HepG2 (cell line): Measurements from ENCODE around the gene PXT1. TPM values are rescaled to one million over a fixed set of nuclear protein-coding genes. Genes with fewer than 3 reads are reported as not detected.
A peak's percentile ranks its signal among the peaks of the same experiment; 100 is the strongest.
"Not testable (repeated sequence)": the region's sequence is repeated elsewhere in the genome, so short reads cannot be mapped to it uniquely, and the experiment has no call there.

Source experiments
- ATAC-seq: fragments of 200-7000 bp; cut with Tn5 transposase; 3 replicates; pipeline ENCODE4 v1.9.1; 2020; ENCODE audit warnings: mild to moderate bottlenecking, moderate library complexity
- BruUV-seq: library from RNA; stranded (reverse); fragments of 400-500 nt; replicated peaks from 2 replicates; lab custom pipeline; 2021; lab: Mats Ljungman, UMichigan
- CTCF ChIA-PET: fragments of 300-600 bp; formaldehyde crosslinking; extraction: SDS; loops from one replicate; lab custom pipeline; 2021; ENCODE audit warnings: low total read pairs, inconsistent platforms, low intra/inter-chr PET ratio; lab: Yijun Ruan, JAX
- POLR2A ChIA-PET: fragments of 350-600 bp; sonication (Branson Sonifier 250); formaldehyde crosslinking; loops from one replicate; lab custom pipeline; 2020; ENCODE audit warnings: antibody characterized with exemption, inconsistent platforms; lab: Yijun Ruan, JAX
- DNase-seq: peaks from one replicate; pipeline ENCODE4 v3.0.0-alpha.2; 2015; ENCODE audit warnings: low spot score
- FAIRE-seq: peaks from 3 replicates; lab custom pipeline; 2011; peaks lifted over from hg19 to GRCh38; lab: Jason Lieb, UNC
- H2AFZ ChIP-seq: one replicate; pipeline ENCODE4 v1.6.1; 2011; ENCODE audit warnings: low read length, inconsistent platforms
- H3K27ac ChIP-seq: fragments of 300-600 bp; 3 replicates; pipeline ENCODE4 v1.8.0; 2011; ENCODE audit warnings: mixed run types, mild to moderate bottlenecking, mixed read lengths, low read length, inconsistent platforms; ENCODE audit not compliant: insufficient read depth; ENCODE audit errors: extremely low read length
- H3K27me3 ChIP-seq, 2 experiments: fragments of 200-600 bp in 1 of 2; 2 replicates in 1 of 2; 3 replicates in 1 of 2; pipeline versions ENCODE4 v1.6.0 to v1.8.0; 2011; ENCODE audit warnings: low read length in 2 of 2, mild to moderate bottlenecking in 2 of 2, moderate library complexity in 2 of 2, inconsistent platforms in 1 of 2; ENCODE audit not compliant: insufficient read depth in 2 of 2, control insufficient read depth in 1 of 2
- H3K36me3 ChIP-seq, 2 experiments: fragments of 200-600 bp in 1 of 2; replicated peaks in 1 of 2; 2 replicates in 1 of 2; 3 replicates in 1 of 2; pipeline versions ENCODE4 v1.5.1 to v1.8.0; 2011; ENCODE audit warnings: low read length in 2 of 2, inconsistent platforms in 1 of 2; ENCODE audit not compliant: insufficient read depth in 2 of 2, control insufficient read depth in 1 of 2
- H3K4me1 ChIP-seq: 2 replicates; pipeline ENCODE4 v1.5.1; 2012; ENCODE audit warnings: low read length, inconsistent platforms; ENCODE audit not compliant: insufficient read depth
- H3K4me2 ChIP-seq: 2 replicates; pipeline ENCODE4 v1.6.0; 2011; ENCODE audit warnings: low read depth, low read length, inconsistent platforms
- H3K4me3 ChIP-seq, 3 experiments: fragments of 200-600 bp in 1 of 3; sonication (generic), shearing (Covaris generic) in 1 of 3; replicated peaks in 1 of 3; 2 replicates each; pipeline ENCODE4 v1.5.1; 2011 to 2016; ENCODE audit warnings: low read length in 3 of 3, inconsistent platforms in 2 of 3, low read depth in 2 of 3, mild to moderate bottlenecking in 2 of 3, control low read depth in 1 of 3, mixed read lengths in 1 of 3; ENCODE audit not compliant: insufficient read depth in 1 of 3
- H3K79me2 ChIP-seq: one replicate; pipeline ENCODE4 v1.6.1; 2011; ENCODE audit warnings: low read length, inconsistent platforms; ENCODE audit not compliant: insufficient read depth
- H3K9ac ChIP-seq: 2 replicates; pipeline ENCODE4 v1.6.0; 2011; ENCODE audit warnings: mild to moderate bottlenecking, low read depth, low read length, inconsistent platforms; ENCODE audit not compliant: insufficient read depth
- H3K9me3 ChIP-seq: 2 replicates; pipeline ENCODE4 v1.5.1; 2012; ENCODE audit warnings: mild to moderate bottlenecking, low read length
- H4K20me1 ChIP-seq: 2 replicates; pipeline ENCODE4 v1.6.0; 2011; ENCODE audit warnings: inconsistent platforms, mild to moderate bottlenecking, low read length, moderate library complexity; ENCODE audit not compliant: insufficient read depth
- ATF7 ChIP-seq, 2 experiments: fragments of 450-650 bp in 1 of 2; sonication (generic) in 1 of 2; formaldehyde crosslinking in 1 of 2; IDR thresholded peaks; 2 replicates each; pipeline versions ENCODE4 v1.4.0 to v1.6.1; 2016 to 2020; ENCODE audit warnings: antibody characterized with exemption in 1 of 2, mild to moderate bottlenecking in 1 of 2, missing genetic modification reagents in 1 of 2
- CREB1 ChIP-seq, 2 experiments: fragments of 450-650 bp in 1 of 2; IDR thresholded peaks; 2 replicates each; pipeline ENCODE4 v1.6.1; 2016 to 2017; ENCODE audit warnings: control low read depth in 1 of 2, mild to moderate bottlenecking in 1 of 2, missing compliant biosample characterization in 1 of 2, missing genetic modification characterization in 1 of 2
- U2AF2 ChIP-seq: fragments of 200-400 bp; formaldehyde crosslinking; IDR thresholded peaks from 2 replicates; pipeline ENCODE4 v1.6.1; 2017; ENCODE audit warnings: low read depth, mild to moderate bottlenecking, low read length
- ZNF672 ChIP-seq: sonication (generic); formaldehyde crosslinking; IDR thresholded peaks from 2 replicates; pipeline ENCODE4 v1.8.1; 2022; ENCODE audit warnings: missing genetic modification reagents
- WGBS: methylation state at CpG from one replicate; pipeline ENCODE4 v1.1.6; 2017; ENCODE audit warnings: low lambda C conversion rate; 5-methylcytosine and 5-hydroxymethylcytosine counted together
- in situ Hi-C: cut with HindIII; loops from 2 replicates; pipeline ENCODE4 v1.10.0; 2017; ENCODE audit warnings: low pct_unique_long_range_greater_than_20kb; ENCODE audit not compliant: extremely low pct_ligation_motif_present
- intact Hi-C: fragments of 100-400 bp; cut with micrococcal nuclease; formaldehyde crosslinking; loops from one replicate; pipeline ENCODE4 v1.10.0; 2022; ENCODE audit not compliant: unreplicated experiment
- polyA plus RNA-seq, 8 experiments: library from polyadenylated mRNA; depleted of rRNA in 3 of 8; stranded (reverse) in 7 of 8; unstranded in 1 of 8; fragments of >200 nt; fragmentation: Illumina TruSeq in 4 of 8; extraction: Trizol in 4 of 8; gene quantifications; 2 replicates each; pipeline versions ENCODE4 v1.2.1 to v1.2.3, GENCODE V29; 2011 to 2016; ENCODE audit warnings: low read depth in 4 of 8, missing spikeins in 1 of 8, mixed read lengths in 1 of 8; ENCODE audit not compliant: insufficient read depth in 1 of 8
- total RNA-seq, 5 experiments: library from RNA; depleted of rRNA; stranded (reverse); fragments of >200 nt; fragmentation: Illumina TruSeq; extraction: Trizol; gene quantifications; 2 replicates each; pipeline ENCODE4 v1.2.3, GENCODE V29; 2016; ENCODE audit warnings: low read depth in 1 of 5

Gene PXT1
- total and polyA plus RNA-seq, 2 of the 13 experiments (the other 11 are each of a cell fraction or from before 2014, with no cell fraction given) = 0.04 TPM; not detected in 1

DNA sequence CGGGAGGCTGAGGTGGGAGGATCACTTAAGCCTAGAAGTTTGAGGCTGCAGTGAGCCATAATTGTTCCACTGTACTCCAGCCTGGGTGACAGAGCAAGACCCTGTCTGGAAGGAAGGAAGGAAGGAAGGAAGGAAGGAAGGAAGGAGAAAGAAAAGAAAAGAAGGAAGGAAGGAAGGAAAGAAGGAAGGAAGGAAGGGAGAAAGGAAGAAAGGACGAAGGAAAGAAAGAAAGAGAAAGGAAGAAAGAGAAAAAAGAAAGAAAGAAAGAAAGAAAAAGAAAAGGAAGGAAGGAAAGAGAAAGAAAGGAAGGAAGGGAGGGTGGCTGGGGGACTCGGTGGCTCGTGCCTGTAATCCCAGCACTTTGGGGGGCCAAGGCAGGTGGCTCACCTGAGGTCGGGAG lies 32.9 kb downstream of the PXT1 start:
- 17% methylated on average over 5 of the region's 5 CpGs for WGBS
- in situ Hi-C loops, POLR2A ChIA-PET: not testable (repeated sequence)

GRCh38 chr6:36404164-36404563 lies 38.5 kb downstream of the PXT1 start:
- WGBS = 57% methylated on average over 4 of the region's 4 CpGs
- Histone ChIP-seq H3K9me3 (no peaks in the 10 kb centered on the region), H3K27me3 (peaks cover 0 to 26% of the 10 kb centered on the region in 2 experiments; a peak in 2 of 5 replicates), H4K20me1 (no peaks in the 10 kb centered on the region), H3K79me2 (no peaks in the 10 kb centered on the region), H3K4me3 (no peak overlapping the region), H3K4me2 (no peak overlapping the region), H2AFZ (no peak overlapping the region), H3K36me3 (no peaks in the 10 kb centered on the region), H3K4me1 (no peaks in the 10 kb centered on the region), H3K27ac (no peak overlapping the region), H3K9ac (no peak overlapping the region)
- DNase-seq (no peak), ATAC-seq (no peak), FAIRE-seq (no peak)
- in situ Hi-C loops = no loop called here
- POLR2A ChIA-PET = no interaction called here
- TF ChIP-seq ATF7 (IDR thresholded peaks at IDR 0.05) (peak; percentile 54; the same call in 1 of the 2 replicates), ATF7 (CRISPR knock-in tag; IDR thresholded peaks at IDR 0.05) (no peak), CREB1 (IDR thresholded peaks at IDR 0.05) (peak; percentile 79), CREB1 (CRISPR knock-in tag; IDR thresholded peaks at IDR 0.05) (no peak), ZNF672 (no peak)
- TF ChIP-seq, all 625 proteins: peak for 2
- CTCF ChIA-PET = no interaction called here
- intact Hi-C loops = no loop called here
- no TSS peak for BruUV-seq

More for the DNA sequence above, 32.9 kb downstream of the PXT1 start:
- H2AFZ ChIP-seq, H3K36me3 ChIP-seq, CTCF ChIA-PET, FAIRE-seq, H3K4me1 ChIP-seq, BruUV-seq, H3K27ac ChIP-seq, H3K9me3 ChIP-seq, ATAC-seq, intact Hi-C loops, H3K4me3 ChIP-seq, H3K79me2 ChIP-seq, H3K9ac ChIP-seq, H3K27me3 ChIP-seq, H4K20me1 ChIP-seq, H3K4me2 ChIP-seq, DNase-seq: not testable (repeated sequence)
- TF ChIP-seq U2AF2 = 0 out of 2 replicates have a peak, but pooled peaks have one; percentile 26
